Muscle layer of duodenum (tissue), 2 donors: ENCODE results near the gene WDR11.

Experiments
- H3K27ac ChIP-seq: one replicate; pipeline ENCODE4 v1.7.0; 2013; ENCODE audit warnings: mild to moderate bottlenecking, low read length
- H3K27me3 ChIP-seq: one replicate; pipeline ENCODE4 v1.7.0; 2013; ENCODE audit warnings: low read depth, mild to moderate bottlenecking, control low read depth, low read length
- H3K36me3 ChIP-seq, 2 donors: one replicate each; pipeline ENCODE4 v1.7.0; 2013; ENCODE audit warnings: low read length in 2 of 2, control low read depth in 1 of 2, mild to moderate bottlenecking in 1 of 2; ENCODE audit not compliant: insufficient read depth in 2 of 2, control insufficient read depth in 1 of 2
- H3K4me1 ChIP-seq, 2 donors: one replicate each; pipeline ENCODE4 v1.7.0; 2013; ENCODE audit warnings: low read length in 2 of 2, mild to moderate bottlenecking in 2 of 2, control low read depth in 1 of 2, moderate library complexity in 1 of 2; ENCODE audit not compliant: insufficient read depth in 2 of 2, control insufficient read depth in 1 of 2
- H3K4me3 ChIP-seq, 2 donors: one replicate each; pipeline ENCODE4 v1.7.0; 2013; ENCODE audit warnings: low read length in 2 of 2, low read depth in 1 of 2, mild to moderate bottlenecking in 1 of 2
- H3K9me3 ChIP-seq, 2 donors: one replicate each; pipeline ENCODE4 v1.7.0; 2013; ENCODE audit warnings: low read length in 2 of 2, control low read depth in 1 of 2, mild to moderate bottlenecking in 1 of 2; ENCODE audit not compliant: control insufficient read depth in 1 of 2
- donor health status: healthy.

Gene WDR11

DNA sequence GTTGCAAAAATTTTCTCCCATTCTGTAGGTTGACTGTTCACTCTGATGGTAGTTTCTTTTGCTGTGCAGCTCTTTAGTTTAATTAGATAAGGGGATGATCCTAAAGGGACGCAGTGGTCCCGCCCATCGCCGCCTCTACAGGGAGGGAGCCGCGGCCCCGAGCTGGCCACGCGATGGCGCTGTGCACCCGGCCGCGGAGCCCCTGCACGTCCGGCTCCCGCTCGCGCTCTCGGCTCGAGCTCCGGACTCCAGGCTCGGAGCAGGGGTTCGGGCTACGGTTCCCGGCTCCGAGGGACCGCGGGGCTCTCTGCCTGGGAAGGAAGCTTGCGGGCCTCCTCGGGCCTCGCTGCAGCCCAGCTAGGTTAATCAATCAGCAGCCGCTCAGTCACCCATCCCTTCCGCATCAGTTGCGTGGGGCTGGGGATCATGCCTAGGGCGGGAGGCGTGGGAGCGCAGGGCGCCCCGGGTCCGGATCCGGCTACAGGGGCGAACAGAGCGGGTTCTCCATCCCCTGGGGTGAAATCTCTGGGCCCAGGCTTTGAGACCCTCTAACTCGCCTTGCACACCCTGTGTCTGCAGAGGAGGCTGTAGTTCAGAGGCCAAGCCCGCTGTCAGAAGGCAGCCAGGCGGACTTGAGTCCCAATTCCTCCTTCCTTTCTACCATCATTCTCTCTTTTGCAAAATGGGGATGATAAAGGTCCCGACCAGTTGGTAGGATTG, 97.9 kb downstream of the WDR11 start:
- no peaks in the 10 kb centered on the region for H3K36me3 ChIP-seq
- H3K27me3 ChIP-seq, result peaks cover 13% of the 10 kb centered on the region
- peaks cover 9 to 11% of the 10 kb centered on the region in 2 donors for H3K9me3 ChIP-seq
- no peak overlapping the region for H3K27ac ChIP-seq
- peaks cover 0 to 8% of the 10 kb centered on the region in 2 donors for H3K4me1 ChIP-seq
- peak overlapping the region; percentile 51 to 53 for H3K4me3 ChIP-seq

DNA sequence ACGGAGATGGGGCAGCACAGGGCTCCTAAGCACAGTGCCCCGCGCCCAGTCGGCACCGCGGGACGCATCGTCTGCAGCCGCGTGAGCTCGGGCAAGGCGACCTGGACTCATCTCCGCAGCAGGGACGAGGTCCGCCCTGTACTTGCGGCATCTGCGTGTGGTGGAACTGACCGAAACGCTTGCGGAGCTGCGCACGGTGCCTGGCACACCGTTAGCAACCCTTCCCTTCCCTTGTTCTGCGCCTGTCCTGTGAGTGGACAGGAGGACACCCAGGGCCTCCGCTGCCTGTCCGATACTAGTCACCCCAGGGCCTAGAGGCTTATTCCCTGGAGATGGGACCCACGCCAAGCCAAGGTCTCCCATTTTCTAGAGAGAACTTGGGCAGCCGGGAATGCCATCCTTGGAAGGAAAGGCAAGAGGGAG, 98.5 kb downstream of the WDR11 start:
- H3K27ac ChIP-seq, result no peak overlapping the region
- H3K36me3 ChIP-seq, result no peaks in the 10 kb centered on the region
- peak overlapping the region in 1 of 2 donors; percentile 51 for H3K4me3 ChIP-seq
- peaks cover 0 to 8% of the 10 kb centered on the region in 2 donors for H3K4me1 ChIP-seq
- H3K27me3 ChIP-seq, result peaks cover 13% of the 10 kb centered on the region
- H3K9me3 ChIP-seq, result peaks cover 9 to 15% of the 10 kb centered on the region in 2 donors

DNA sequence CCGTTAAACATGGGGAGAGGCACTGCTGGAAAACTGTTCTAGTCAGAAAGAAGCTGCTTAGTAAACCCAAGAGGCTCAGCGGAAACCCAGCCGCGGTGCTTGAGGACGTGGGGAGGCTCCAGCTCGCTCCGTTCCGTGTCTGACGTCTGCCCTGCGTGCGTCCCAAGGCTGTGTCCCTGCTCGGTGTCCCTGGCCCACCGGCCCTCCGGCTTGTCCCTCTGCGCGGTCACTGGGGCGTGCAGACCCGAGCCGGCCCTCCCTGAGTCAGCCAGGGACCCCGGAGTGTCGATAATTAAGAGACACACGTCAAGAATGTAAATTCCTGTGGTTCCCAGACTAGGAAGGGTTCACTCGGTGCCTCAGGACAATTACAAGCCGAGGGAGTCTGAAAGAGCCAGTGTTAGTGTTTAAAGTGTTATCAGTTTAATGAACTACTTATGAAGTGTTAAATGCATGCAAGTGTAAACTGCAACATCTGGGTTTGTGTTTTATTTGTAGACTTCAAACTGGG, 98.9 kb downstream of the WDR11 start:
- Histone ChIP-seq H3K4me3 (no peak overlapping the region), H3K36me3 (no peaks in the 10 kb centered on the region), H3K27ac (no peak overlapping the region), H3K27me3 (peaks cover 13% of the 10 kb centered on the region), H3K4me1 (peaks cover 0 to 8% of the 10 kb centered on the region in 2 donors), H3K9me3 (peaks cover 9 to 14% of the 10 kb centered on the region in 2 donors)

- Histone ChIP-seq H3K9me3 (peaks cover 9 to 13% of the 10 kb centered on the region in 2 donors), H3K27ac (no peak overlapping the region)
These were observed 100.1 kb downstream of the WDR11 start for GRCh38 chr10:120951288-120951687.

DNA sequence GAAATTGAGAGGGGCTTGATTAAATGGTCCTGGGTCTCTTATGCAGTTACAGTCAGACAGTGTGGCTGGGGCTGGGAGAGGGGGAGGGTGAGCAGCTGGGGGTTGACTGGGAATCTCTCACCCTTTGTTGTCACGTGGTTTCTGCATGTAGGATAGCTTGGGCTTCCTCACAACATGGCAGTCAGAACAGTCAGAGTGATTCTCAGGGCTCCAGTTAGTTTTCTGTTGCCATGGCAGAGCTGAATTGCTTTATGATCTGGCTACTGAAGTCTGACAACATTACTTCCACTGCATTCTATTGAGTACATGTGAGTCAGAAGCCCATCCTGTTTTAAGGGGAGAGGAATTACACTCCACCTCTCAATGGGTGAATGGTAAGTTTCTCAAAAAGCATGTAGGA, 102.7 kb downstream of the WDR11 start:
- H3K27me3 ChIP-seq, result peaks cover 13% of the 10 kb centered on the region
- peaks cover 9 to 13% of the 10 kb centered on the region in 2 donors for H3K9me3 ChIP-seq

More at GRCh38 chr10:120951288-120951687, 100.1 kb downstream of the WDR11 start:
- no peak overlapping the region for H3K4me3 ChIP-seq
- no peaks in the 10 kb centered on the region for H3K36me3 ChIP-seq
- peaks cover 13% of the 10 kb centered on the region for H3K27me3 ChIP-seq
- H3K4me1 ChIP-seq, result peaks cover 0 to 8% of the 10 kb centered on the region in 2 donors

More for the DNA sequence above, 102.7 kb downstream of the WDR11 start:
- Histone ChIP-seq H3K36me3 (no peaks in the 10 kb centered on the region), H3K27ac (no peak overlapping the region), H3K4me1 (peaks cover 0 to 7% of the 10 kb centered on the region in 2 donors), H3K4me3 (no peak overlapping the region)
